Stimulated activated CD8-positive, alpha-beta memory T cell treated with anti-CD3 and anti-CD28 coated beads, Interleukin-4, amount 100 ng/mL, for 1 hour (primary cell): ENCODE measurements around the gene SCRN1.

Experiments used
- DNase-seq, 2 donors: peaks; one replicate each; pipeline ENCODE4 v3.0.0-alpha.2; 2020; ENCODE audit warnings: low read depth in 2 of 2, low spot score in 1 of 2

SCRN1 gene

DNA sequence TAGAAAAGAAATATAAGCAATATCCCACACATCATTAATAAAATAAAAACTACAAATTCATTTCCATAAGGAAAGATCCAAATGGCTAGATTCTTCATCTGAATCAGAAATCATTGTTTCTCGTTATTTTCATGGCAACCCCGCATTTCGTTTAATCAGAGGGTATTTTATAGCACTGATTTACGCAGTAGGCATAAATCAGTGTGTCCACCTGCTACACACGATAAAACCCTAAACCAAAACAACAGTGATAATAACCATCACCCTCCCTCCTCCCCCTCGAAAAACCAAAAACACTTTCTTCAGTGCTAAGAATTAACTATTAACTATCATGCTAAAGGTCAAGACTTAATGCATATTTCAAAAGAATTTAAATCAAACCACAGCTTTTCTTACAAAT is 20.4 kb upstream of the SCRN1 start:
- DNase-seq: no peak

- DNase-seq: no peak
Measured at GRCh38 chr7:30005464-30005863, 15.9 kb upstream of the SCRN1 start.

GRCh38 chr7:30003098-30003497 is 13.5 kb upstream of the SCRN1 start:
- no peak for DNase-seq

DNA sequence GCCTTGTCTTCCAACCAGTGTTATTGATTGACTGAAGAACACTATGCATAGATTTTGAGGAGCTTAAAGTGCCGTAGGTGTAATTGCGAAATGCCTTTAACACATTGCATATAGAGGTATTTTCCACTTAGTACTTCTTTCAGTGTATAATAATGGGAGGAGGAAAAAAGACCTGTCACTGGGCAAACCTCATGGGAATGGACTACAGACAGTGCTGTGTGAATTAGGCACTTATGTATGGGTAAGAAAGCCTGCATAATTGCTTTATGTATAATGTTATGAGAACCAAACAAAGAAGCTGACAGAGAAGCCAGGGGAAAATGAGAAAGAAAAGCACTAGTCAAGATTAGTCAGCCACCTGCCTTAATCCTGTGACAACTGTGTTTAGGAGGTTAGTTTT is 12.4 kb upstream of the SCRN1 start:
- DNase-seq: no peak

GRCh38 chr7:29998489-29998888 is 8.9 kb upstream of the SCRN1 start:
- no peak for DNase-seq

- no peak for DNase-seq
Measured at GRCh38 chr7:29996321-29996720, 6.7 kb upstream of the SCRN1 start.

GRCh38 chr7:29995652-29996051 is 6.1 kb upstream of the SCRN1 start:
- no peak for DNase-seq

DNA sequence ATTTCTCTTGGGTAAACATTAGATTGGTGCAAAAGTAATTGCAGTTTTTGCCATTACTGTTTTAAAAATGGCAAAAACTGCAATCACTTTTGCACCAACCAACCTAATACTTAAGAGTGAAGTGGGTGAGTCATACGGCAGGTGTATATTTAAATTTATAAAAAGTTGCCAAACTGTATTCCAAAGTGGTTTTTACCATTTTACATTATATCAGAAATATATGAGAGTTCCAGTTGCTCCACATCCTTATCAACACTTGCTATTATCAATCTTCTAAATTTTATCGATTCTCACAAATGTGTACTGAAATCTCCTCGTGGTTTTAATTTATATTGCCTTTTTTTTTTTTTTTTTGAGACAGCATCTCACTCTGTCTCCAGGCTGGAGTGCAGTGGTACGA is 3.5 kb upstream of the SCRN1 start:
- no peak for DNase-seq

GRCh38 chr7:29991937-29992336 is 2.3 kb upstream of the SCRN1 start:
- no peak for DNase-seq

DNA sequence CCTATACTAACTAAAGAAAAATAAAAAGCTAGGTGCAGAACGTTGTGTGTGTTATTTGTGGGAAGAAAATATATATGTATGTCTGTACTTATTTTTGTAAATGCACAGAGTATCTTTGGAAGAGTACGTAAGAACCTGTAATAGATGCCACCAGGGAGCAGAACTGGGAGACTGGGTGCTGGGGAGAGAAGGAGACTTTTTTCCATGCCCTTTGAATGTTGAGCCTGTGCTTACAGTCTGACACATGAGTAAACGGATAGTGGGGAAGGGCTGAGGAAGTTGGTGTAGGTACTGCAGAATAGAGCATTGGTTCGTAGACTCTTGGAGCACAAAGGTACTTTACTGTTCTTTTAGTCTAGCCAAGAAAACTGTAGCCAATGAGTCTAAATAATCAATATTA is 1.3 kb upstream of the SCRN1 start:
- no peak for DNase-seq

- no peak for DNase-seq
Measured at GRCh38 chr7:29988424-29989256, 961 bp downstream of the SCRN1 start.

DNA sequence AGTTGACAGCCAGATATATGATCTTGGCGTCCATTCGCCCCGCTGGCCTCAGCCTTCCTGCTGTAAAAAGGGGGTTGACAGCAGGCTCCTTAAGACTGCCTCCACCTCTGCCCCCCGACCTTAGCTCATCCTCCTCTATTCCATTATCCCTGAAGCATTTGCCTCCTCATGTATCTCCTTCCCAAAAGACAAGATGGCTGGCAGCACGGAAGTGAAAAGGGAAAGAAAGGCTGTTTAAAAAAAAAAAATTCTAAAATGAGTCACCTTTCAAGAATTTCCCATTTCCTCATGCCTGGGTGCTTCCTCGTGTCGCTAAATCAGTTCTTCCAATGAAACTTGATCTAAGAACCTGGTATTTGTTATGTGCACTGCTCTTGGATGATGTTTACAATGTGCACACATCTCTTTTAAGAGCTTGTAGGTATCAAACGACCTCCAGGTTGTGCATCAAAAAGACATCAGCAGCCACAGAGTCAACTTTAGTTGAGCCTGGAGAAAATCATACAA is 1.7 kb downstream of the SCRN1 start:
- no peak for DNase-seq

DNA sequence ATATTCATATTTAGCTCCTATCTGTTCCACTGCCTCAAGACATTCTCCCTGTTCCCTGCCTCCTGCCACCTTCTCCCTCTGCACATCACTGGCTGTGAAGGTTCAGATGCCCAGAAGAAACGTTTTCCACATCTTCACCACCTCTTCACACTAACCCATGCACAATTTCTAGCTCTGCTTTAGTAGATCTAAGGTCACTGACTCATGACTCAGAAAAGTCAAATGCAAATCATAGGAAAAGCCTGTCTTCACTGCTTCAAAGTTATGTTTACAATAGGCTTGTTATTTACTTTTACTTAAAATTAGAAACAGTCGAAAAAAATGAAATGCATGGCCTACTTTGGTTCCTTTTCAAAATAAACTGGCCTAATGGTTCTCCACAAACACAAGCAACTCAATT is 2.5 kb downstream of the SCRN1 start:
- DNase-seq: no peak

DNA sequence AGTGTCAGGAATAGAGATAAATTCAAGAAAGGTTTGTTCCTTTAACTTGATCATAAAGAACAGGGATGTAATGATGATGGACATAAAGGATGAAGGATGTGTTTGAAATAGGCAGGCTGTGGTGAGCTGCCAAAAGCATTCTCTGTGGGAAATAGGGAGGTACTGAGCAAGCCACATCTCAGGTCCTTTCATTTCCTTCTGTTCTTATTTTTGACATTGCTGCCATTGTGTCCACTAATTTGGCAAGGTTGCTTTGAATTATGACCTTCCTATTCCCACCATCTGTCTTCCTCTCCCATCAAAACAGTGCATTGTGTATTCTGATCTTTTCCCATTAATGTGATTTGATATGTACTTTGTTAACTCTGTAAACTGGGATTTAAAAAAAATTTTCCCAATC is 9.4 kb downstream of the SCRN1 start:
- no peak for DNase-seq

DNA sequence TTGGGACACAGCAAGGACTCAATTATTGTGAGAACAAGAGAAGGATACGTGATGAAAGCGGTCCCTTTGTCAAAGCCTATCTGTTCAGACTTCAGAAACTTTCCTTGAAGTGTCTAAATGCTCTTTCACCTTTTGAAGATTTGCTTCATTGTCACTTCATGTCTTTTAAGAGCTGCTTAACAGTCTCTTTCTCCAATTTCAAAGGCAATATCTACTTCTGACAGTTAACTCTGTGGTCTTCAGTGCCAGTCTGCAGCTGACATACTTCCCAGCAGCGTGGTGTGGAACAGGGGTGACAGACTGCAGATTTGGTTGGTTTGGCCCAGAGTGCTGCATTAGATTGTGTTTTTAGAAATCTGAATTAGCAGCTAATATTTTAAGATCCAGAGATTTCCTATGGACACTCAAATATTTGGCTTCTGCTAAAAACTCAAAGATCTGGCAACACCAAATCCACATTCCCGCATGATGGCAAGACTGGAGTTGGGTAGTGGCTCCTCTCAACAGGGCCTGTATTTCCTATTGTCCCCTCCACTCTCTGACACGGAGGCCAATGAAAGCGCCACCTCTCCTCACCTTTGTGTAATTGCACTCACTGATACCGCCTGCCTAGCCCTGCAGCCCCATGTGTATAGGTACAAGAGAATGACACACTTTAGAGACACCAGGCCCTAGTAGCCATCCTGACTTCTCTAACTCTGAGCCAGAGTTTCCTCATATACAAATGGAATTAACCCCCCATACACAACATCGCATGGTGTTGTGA is 11.5 kb downstream of the SCRN1 start:
- DNase-seq: no peak

- no peak for DNase-seq
Measured at GRCh38 chr7:29976673-29977415, 12.8 kb downstream of the SCRN1 start.

GRCh38 chr7:29976266-29976665 is 13.3 kb downstream of the SCRN1 start:
- no peak for DNase-seq

- DNase-seq: no peak
Measured at GRCh38 chr7:29975561-29975960, 14.0 kb downstream of the SCRN1 start.

DNA sequence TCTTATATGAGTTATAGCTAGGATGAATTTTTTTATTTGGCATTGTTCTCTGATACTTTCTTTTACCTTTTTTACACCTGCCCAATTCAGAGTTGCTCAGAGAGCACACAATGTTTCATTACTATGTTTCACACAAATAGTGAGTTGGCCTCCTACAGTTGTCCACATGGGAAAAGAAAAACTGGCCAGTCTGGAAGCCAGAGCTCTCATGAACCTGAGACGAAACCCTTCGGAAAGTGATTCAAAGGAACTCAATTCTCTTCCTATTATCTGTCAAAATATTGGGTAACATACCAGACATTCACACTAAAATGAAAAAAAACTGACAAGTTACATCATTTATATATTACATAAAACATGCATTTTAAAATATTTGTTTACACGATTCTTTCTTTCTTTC is 15.3 kb downstream of the SCRN1 start:
- DNase-seq: no peak

DNA sequence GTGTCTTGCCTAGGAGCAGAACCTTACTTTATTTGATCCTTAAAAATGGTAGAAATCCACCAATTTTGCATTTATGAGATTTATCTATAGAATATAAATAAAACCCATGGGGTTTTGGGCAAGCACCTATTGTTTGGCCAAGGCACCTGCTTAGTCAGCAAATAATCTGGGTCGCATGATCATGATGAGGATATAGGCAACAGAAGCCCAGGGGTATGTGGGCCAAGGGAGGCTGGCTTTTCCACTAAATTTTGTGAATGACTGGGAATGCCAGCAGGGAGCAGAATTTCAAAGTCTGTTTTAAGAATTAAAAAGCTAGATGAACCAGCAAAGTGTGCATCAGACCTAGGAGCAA is 17.3 kb downstream of the SCRN1 start:
- DNase-seq: no peak

DNA sequence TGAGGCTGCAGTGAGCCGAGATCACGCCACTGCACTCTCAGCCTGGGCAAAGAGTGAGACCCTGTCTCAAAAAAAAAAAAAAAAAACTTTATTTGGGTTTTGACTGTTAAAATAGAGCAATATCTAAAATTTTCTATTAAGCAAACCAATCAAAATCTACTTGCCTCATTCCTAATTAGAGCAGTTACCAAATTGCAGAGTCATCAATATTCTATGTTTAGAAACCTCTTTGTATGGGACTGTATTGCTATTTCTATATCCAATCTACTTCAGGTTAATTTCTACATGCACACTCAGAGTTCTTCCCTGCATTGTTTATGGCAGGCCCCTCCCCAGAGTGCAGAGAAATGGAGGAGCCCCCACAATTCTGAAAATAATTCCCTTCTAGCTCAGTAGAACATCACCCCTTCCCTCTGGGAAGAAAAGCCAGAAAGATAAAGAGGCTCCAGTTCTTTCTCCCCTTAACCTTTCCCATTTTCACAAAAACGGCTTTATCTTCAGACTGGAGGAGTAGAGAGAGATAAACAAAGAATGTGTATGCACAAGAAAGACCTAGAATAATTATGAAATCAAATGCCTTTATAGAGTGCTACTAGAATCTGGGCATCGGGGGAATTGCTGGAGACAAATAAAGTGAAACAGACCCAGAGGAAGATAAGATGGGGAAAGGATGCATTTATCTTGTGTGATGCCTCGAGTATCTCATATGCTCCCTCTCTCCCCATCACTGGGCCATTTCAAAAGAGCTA is 17.9 kb downstream of the SCRN1 start:
- no peak for DNase-seq
